Heart left ventricle (tissue), 16 donors: ENCODE measurements around the gene MORC3. TPM values are rescaled to one million over a fixed set of nuclear protein-coding genes. Genes with fewer than 3 reads are reported as not detected.

Experiments used
- ATAC-seq, 4 donors: fragments of 200-7000 bp; cut with Tn5 transposase; one replicate each; pipeline ENCODE4 v1.9.1; 2020 to 2022; ENCODE audit warnings: moderate library complexity in 4 of 4, mild to moderate bottlenecking in 3 of 4, moderate number of reproducible peaks in 1 of 4
- DNase-seq, 5 donors: peaks; one replicate each; pipeline ENCODE4 v3.0.0-alpha.2; 2020
- H3K27ac ChIP-seq, 12 donors: fragments of 200-600 bp; sonication (generic) in 4 of 12; one replicate each; pipeline versions ENCODE4 v1.5.0 to v1.8.0; 2016 to 2022; ENCODE audit warnings: mild to moderate bottlenecking in 2 of 12
- H3K27me3 ChIP-seq, 9 donors: fragments of 200-600 bp; sonication (generic) in 2 of 9; one replicate each; pipeline versions ENCODE4 v1.5.1 to v1.8.0; 2016 to 2022; ENCODE audit warnings: mild to moderate bottlenecking in 3 of 9
- H3K36me3 ChIP-seq, 9 donors: fragments of 200-600 bp; sonication (generic) in 2 of 9; one replicate each; pipeline versions ENCODE4 v1.5.0 to v1.8.0; 2018 to 2022; ENCODE audit warnings: mild to moderate bottlenecking in 2 of 9
- H3K4me1 ChIP-seq, 12 donors: fragments of 200-600 bp; sonication (generic) in 4 of 12; one replicate each; pipeline versions ENCODE4 v1.5.0 to v1.8.0; 2016 to 2022; ENCODE audit warnings: mild to moderate bottlenecking in 3 of 12
- H3K4me3 ChIP-seq, 12 donors: fragments of 200-600 bp; sonication (generic) in 4 of 12; one replicate each; pipeline versions ENCODE4 v1.5.0 to v1.8.0; 2017 to 2022; ENCODE audit warnings: mild to moderate bottlenecking in 9 of 12, moderate library complexity in 4 of 12
- H3K9me3 ChIP-seq, 12 donors: fragments of 200-600 bp; sonication (generic) in 4 of 12; one replicate each; pipeline versions ENCODE4 v1.5.0 to v1.8.0; 2016 to 2022; ENCODE audit warnings: mild to moderate bottlenecking in 1 of 12
- POLR2A ChIP-seq, 2 donors: fragments of 450-650 bp; IDR thresholded peaks; one replicate each; pipeline ENCODE4 v1.6.1; 2017; ENCODE audit warnings: antibody characterized with exemption in 2 of 2, mild to moderate bottlenecking in 2 of 2, moderate library complexity in 2 of 2
- WGBS, 4 donors: extraction: QIAGEN DNeasy Blood & Tissue Kit in 2 of 4; methylation state at CpG; one replicate each; pipeline versions ENCODE4 v1.1.5 to v1.1.7; 2013 to 2018; 5-methylcytosine and 5-hydroxymethylcytosine counted together
- intact Hi-C, 10 donors: fragments of 100-400 bp; cut with DNase I; formaldehyde crosslinking; loops; one replicate each; pipeline versions ENCODE4 v1.11.1 to v1.14.2; 2022
- polyA plus RNA-seq, 2 donors: library from polyadenylated mRNA; stranded (reverse); fragments of 200-250 nt; gene quantifications; one replicate each; pipeline ENCODE4 v1.2.3, GENCODE V29; 2013
- total RNA-seq, 9 donors: library from RNA; depleted of rRNA in 2 of 9; stranded (reverse); fragments of >200 nt in 2 of 9; fragmentation: NEBNext Ultra II Directional in 3 of 9; extraction: Animal tissue kit (Norgen Biotek cat#: 25700) in 3 of 9; gene quantifications; one replicate each; pipeline versions ENCODE4 v1.1.0 to v1.2.4, GENCODE V29; 2016 to 2023
- TF ChIP-seq, protein P1 (sequence below), 12 donors: fragments of 200-600 bp; sonication (generic) in 4 of 12; IDR thresholded peaks; one replicate each; pipeline versions ENCODE4 v1.5.0 to v1.8.0; 2018 to 2022; ENCODE audit warnings: antibody characterized with exemption in 12 of 12, mild to moderate bottlenecking in 5 of 12
- donor health status: ischemic (EF 13 %, LVEDD 7.1; RV severe dilation, severe dysfunction).
- donor health status: healthy with polysubstance abuse.
- donor health status: DM: no; HTN: yes; CAD: no.
- donor health status: DM: no; HTN: no; CAD: no.
- donor health status: ischemic (EF 25% LVEDD 6.9; RV normal size, moderate dysfunction).
- donor health status: ischemic (EF 25% LVEDD 5.7; RV mildly dilated, moderate dysfunction).
- donor health status: healthy.
- donor health status: DM: yes; HTN: yes; CAD: no.
- donor health status: ischemic (EF 35%, LVEDD 5.7; RV mildly dilated, moderate dysfunction).
- donor health status: nonischemic (EF 11% LVEDD 7.7; RV severe dilation, severe dysfunction).
- donor health status: DM: yes; HTN: yes; CAD: no.
- donor health status: PGD.
- donor health status: ischemic (EF 29% LVEDD 5.4; RV normal size, mild dysfunction).
- donor health status: nonischemic (EF 23%, LVEDD 6.1; RV moderate dilation, normal function).

Gene MORC3
- total and polyA plus RNA-seq, 11 donors: 9.0 to 21.3 (median 17.3) TPM

DNA sequence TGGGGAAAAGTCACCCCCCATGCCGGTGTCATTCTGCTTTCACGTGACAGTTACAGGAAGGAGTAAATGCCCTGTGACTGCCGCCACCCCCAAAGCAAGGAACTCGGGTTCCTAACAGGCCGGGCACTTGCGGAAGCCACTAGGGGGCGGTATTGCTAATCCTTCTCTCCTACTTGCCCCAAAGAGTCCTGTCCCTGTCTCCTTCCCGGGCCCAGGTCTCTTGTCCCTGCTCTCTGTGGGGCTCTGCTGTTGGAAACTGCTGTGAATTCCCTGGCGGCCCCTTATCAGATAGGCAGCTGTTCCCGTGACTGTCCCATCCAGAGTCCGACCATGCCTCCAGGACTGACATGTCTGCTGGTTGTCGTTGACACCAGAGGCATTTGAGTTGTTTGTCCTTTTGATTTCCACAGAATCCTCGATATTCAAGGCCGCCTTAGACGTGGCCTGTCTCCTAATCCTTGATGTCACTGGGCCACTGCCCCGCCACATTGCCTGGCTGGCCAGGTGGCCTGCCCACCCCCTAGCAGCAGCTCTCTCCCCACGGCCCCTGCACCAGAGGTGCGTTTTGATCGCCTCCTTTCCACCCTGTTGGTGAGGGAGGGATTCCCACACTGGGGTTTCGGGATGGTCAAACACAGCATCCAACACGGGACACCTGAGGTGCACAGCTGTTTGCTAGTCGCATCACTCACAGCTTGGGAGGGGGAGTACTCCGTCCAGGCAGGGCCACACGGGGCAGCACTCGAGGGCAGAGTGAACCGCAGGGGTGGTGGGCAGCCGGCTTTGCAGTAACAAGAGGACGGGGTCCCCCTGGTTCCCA is 102.5 kb downstream of the MORC3 start:
- Histone ChIP-seq H3K27ac (no peak overlapping the region), H3K27me3 (no peaks in the 10 kb centered on the region), H3K4me1 (peaks cover 0 to 21% (median 7%) of the 10 kb centered on the region in 12 donors), H3K9me3 (no peaks in the 10 kb centered on the region), H3K4me3 (no peak overlapping the region), H3K36me3 (no peaks in the 10 kb centered on the region)
- peak in 4 of 5 donors; percentile 29 to 48 (median 40) for DNase-seq
- intact Hi-C loops: loop anchor here in 7 of 10 donors (5.0 to 10.0 kb wide), 6 partner anchors 52 to 510 kb away; no protein-coding TSS in a partner anchor
- TF ChIP-seq POLR2A (IDR thresholded peaks at IDR 0.05): no peak
- TF ChIP-seq, protein P1, sequence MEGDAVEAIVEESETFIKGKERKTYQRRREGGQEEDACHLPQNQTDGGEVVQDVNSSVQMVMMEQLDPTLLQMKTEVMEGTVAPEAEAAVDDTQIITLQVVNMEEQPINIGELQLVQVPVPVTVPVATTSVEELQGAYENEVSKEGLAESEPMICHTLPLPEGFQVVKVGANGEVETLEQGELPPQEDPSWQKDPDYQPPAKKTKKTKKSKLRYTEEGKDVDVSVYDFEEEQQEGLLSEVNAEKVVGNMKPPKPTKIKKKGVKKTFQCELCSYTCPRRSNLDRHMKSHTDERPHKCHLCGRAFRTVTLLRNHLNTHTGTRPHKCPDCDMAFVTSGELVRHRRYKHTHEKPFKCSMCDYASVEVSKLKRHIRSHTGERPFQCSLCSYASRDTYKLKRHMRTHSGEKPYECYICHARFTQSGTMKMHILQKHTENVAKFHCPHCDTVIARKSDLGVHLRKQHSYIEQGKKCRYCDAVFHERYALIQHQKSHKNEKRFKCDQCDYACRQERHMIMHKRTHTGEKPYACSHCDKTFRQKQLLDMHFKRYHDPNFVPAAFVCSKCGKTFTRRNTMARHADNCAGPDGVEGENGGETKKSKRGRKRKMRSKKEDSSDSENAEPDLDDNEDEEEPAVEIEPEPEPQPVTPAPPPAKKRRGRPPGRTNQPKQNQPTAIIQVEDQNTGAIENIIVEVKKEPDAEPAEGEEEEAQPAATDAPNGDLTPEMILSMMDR (IDR thresholded peaks at IDR 0.05): peak; percentile 42 to 77 (median 62)
- peak; percentile 14 to 46 (median 30) for ATAC-seq
- 42 to 51% (median 45%) methylated on average over 25 to 28 of the region's 28 CpGs for WGBS, 4 donors

DNA sequence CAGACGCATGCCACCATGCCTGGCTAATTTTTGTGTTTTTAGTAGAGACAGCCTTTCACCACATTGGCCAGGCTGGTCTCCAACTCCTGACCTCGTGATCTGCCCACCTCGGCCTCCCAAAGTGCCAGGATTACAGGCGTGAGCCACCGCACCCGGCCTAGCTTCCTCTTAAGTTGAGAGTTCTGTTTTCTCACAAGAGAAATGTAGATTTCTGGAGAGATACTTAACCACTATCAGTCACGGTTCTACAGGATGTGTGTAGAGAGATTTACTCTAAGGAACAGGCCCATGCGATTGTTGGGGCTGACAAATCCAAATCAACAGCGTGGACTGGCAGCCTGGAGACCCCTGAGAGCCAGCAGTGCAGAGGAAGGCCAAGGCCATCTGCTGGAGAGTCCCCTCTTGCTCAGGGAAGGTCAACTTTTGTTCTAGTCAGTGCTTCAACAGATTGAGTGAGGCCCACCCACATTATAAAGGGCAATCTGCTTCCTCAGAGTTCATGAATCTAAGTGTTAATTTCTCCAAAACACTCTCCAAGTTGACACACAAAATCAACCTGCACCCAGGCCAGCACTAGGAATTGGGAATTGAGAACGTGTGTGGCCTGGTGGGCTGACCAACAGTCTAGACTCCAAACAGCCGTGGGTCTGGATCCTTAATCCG is 103.9 kb downstream of the MORC3 start:
- intact Hi-C loops: loop anchor here in 7 of 10 donors (5.0 to 10.0 kb wide), 6 partner anchors 51 to 508 kb away; no protein-coding TSS in a partner anchor
- WGBS, 4 donors: 89 to 93% (median 91%) methylated on average over 11 to 12 of the region's 12 CpGs
- H3K36me3 ChIP-seq: no peaks in the 10 kb centered on the region
- H3K4me3 ChIP-seq: no peak overlapping the region
- no peaks in the 10 kb centered on the region for H3K27me3 ChIP-seq
- TF ChIP-seq POLR2A (IDR thresholded peaks at IDR 0.05): no peak
- TF ChIP-seq, protein P1 (IDR thresholded peaks at IDR 0.05): no peak
- H3K4me1 ChIP-seq: peaks cover 0 to 21% (median 7%) of the 10 kb centered on the region in 12 donors
- no peaks in the 10 kb centered on the region for H3K9me3 ChIP-seq
- DNase-seq (no peak), ATAC-seq (no peak)
- H3K27ac ChIP-seq: no peak overlapping the region

DNA sequence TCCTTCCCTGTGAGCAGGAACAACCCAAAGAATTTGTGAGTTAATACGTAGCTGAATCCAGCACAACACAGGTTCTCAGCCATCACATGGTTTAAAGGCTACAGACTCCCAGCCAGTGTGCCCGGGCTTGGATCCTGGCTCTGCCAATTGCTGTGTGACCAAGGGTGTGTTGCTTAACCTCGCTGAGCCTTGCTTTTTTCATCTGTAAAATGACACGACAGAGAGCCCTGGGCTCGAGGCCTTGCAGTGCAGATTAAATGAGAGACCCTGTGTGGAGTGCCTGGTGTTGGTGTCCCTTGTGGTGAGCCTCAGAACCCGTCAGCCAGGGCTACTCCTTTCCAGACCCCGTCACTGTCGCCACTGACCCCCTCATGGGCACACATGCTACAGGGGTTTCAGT is 104.6 kb downstream of the MORC3 start:
- intact Hi-C loops: loop anchor here in 7 of 10 donors (5.0 to 10.0 kb wide), 6 partner anchors 50 to 508 kb away; no protein-coding TSS in a partner anchor
- no peak for ATAC-seq
- H3K27me3 ChIP-seq: no peaks in the 10 kb centered on the region
- WGBS, 4 donors: 95 to 98% (median 97%) methylated on average over 6 to 8 of the region's 8 CpGs
- H3K4me1 ChIP-seq: peaks cover 0 to 25% (median 10%) of the 10 kb centered on the region in 12 donors
- no peak for DNase-seq
- H3K4me3 ChIP-seq: no peak overlapping the region
- H3K9me3 ChIP-seq: no peaks in the 10 kb centered on the region
- H3K27ac ChIP-seq: peak overlapping the region in 1 of 12 donors; percentile 10
- H3K36me3 ChIP-seq: no peaks in the 10 kb centered on the region
- no peak for TF ChIP-seq POLR2A (IDR thresholded peaks at IDR 0.05)
- TF ChIP-seq, protein P1 (IDR thresholded peaks at IDR 0.05): no peak

DNA sequence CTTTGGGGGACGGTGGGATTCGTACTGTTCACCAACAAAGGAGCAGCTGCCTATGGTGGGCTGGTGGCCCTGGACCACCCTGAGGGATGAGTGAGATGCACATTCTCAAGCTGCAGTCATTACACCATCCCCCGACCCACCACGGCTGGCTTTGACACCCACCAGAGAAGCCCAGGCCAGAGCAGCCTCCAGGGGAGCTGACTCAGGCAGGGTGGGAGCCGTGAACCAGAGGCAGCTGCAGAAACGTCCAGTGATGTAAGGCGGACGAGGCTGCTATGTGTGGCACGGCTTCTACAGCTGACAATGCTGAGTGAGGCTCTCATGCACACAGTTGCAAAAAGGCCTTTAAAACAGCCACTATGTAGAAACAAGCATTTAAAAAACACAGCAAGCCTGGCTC is 105.3 kb downstream of the MORC3 start:
- H3K9me3 ChIP-seq: no peaks in the 10 kb centered on the region
- 75 to 85% (median 81%) methylated on average over 8 to 9 of the region's 9 CpGs for WGBS, 4 donors
- no peaks in the 10 kb centered on the region for H3K27me3 ChIP-seq
- intact Hi-C loops: loop anchor here in 3 of 10 donors (5.0 to 10.0 kb wide), 4 partner anchors 50 to 500 kb away; no protein-coding TSS in a partner anchor
- ATAC-seq: peak in 2 of 4 donors; percentile 7 to 61
- H3K4me1 ChIP-seq: peaks cover 0 to 26% (median 7%) of the 10 kb centered on the region in 12 donors
- no peak overlapping the region for H3K4me3 ChIP-seq
- peak in 2 of 5 donors; percentile 43 to 74 for DNase-seq
- H3K36me3 ChIP-seq: no peaks in the 10 kb centered on the region
- TF ChIP-seq POLR2A (IDR thresholded peaks at IDR 0.05): no peak
- TF ChIP-seq, protein P1 (IDR thresholded peaks at IDR 0.05): no peak
- H3K27ac ChIP-seq: peak overlapping the region in 1 of 12 donors; percentile 22
